GM19438 (cell line): ENCODE results near the gene CACNA2D3.

ENCODE experiments used
- ATAC-seq: cut with Tn5 transposase; IDR thresholded peaks from one replicate; pipeline ENCODE4 v1.9.1; 2021; ENCODE audit warnings: low read depth; ENCODE audit not compliant: unreplicated experiment

CACNA2D3 gene

DNA sequence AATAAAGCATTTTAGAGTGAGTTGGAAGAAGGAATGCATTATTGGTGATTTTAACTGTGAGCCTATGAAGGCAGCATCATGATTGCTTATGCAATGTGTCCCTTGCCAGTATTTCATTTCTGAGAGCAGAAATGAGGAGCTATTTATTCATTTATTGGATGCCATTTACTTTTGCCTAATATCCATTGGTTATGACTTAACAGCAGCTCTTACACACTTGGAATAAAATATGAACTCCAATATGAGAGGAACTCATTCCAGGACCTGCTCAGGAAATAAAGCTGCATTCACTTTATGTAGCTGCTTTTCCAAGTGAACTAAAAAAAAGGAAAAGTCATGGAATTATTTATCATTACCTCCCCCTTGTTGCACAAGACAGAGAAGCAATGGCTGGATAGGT, 525.4 kb downstream of the CACNA2D3 start:
- ATAC-seq: no peak

DNA sequence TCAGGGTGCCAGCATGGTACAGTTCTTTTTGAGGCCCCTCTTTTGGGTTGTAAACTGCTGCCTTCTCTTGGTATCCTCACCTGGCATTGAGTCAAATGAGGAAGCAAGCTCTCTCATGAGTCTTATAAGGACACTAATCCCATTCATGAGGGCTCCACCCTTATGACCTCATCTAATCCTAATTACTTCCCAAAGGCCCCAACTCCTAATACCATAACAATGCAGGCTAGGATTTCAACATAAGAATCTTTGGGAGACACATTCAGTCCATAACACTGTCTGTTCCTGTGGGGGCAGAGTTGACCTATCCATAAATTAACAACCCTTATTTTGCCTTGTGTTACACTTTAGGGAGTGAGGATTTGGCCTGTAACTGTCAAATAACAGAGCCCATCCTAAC, 527.2 kb downstream of the CACNA2D3 start:
- no peak for ATAC-seq

DNA sequence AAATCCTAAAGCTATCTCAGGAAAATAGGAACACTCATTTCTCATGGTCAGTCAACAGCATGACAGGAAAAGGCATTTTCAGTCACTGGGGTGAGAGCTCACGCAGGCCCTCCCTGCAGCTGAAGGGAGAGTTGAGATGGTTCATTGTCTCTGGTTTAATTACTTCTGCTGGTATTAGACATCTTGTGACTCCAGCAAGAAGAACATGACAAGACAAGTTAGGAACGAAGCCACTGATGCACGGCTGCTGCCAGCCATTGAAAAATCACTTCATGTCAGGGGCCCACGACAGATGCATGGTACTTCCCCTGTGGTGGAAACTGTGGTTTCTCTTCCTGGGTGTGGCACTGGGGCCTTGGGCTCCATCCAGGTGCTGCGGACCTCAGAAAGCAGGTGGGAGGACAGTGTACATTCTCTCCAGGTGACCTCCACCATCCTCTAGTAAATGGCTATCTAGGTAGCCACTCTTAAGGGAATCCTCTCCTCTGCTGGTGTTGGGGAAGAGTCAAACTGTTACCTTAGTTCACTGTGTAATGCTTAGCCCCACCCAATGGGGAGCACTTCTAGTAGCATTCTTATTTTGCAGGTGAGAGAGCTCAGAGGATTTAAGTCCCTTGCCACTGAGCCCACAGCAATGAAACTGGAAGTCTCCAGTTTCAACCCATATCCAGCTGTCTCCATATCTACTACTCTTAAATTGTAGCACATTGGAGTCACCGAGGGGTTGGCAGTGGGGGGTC, 531.3 kb downstream of the CACNA2D3 start:
- no peak for ATAC-seq

DNA sequence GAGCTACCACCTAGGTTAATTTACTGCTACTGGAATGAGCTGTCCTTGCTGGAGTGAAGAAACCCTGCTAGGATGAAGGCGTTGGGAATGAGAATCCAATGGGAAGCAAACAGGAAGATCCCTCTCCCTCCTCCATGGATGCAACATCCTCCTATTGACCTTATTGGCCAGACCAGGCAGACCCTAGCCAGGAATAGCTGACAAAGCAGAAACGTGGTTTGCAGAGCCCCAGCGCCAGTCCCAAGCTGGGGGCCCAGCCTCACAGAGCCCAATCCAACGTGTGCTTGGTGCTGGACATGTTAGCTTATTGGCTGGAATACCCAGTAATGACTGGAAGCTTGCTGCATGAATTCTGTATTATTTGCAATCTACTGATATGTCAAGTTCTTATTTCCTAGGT, 532.4 kb downstream of the CACNA2D3 start:
- ATAC-seq: no peak

DNA sequence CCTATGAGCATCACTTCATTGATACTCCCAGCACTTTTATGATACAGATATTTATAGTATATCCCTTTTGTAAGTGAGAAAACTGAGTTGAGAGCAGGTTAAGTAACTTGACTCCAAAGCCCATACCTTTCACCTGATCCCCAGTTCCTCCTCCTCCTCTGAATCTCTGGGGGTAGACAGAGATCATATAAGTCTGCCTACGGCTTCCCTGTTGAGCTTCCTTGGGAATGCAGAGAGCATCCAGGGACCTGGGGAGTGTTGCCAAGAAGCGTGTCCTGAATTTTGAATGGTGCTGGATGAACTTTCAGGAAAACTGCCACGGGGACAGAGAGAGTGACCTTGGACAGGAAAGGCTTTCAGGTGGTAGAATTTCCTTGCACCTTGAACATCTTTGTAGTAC, 537.0 kb downstream of the CACNA2D3 start:
- no peak for ATAC-seq

DNA sequence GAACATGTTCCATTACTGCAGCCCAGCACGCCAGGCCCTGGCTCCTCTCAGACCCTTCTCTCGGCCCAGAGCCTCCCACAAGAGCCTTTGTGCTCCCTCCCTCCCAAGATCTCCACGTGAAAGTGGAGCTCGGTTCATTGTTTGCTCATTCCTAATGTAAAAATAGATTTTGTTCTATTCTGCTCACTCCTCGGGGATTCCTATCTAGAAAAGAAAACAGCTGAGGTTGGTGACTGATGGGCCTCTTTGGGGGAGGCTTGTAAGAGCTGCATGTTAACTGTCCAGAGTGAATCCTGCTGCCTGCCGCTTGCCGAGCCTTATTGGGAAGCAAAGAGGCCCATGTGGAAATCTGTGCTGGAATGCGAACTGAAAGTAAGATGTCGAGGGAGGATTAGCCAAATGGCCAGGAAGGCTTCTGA, 538.4 kb downstream of the CACNA2D3 start:
- no peak for ATAC-seq

DNA sequence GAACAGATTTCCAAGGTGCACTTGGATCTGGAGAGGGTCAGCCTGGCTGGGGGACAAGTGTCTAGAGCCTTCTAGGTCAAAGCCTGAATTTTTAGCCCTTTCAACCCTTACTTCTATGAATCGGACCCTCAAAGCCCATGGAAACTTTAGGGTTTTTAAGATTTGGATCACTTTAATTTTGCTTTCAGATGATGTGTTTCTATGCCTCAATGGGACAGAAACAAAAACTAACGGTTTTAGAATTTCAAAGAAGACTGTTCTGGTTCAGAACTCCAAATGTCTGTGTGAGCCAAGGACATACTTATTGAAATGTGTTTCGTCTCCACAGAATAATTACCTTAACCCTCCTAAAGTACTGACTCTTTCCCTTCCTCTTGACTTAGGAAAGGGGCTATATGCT, 538.8 kb downstream of the CACNA2D3 start:
- ATAC-seq: no peak

DNA sequence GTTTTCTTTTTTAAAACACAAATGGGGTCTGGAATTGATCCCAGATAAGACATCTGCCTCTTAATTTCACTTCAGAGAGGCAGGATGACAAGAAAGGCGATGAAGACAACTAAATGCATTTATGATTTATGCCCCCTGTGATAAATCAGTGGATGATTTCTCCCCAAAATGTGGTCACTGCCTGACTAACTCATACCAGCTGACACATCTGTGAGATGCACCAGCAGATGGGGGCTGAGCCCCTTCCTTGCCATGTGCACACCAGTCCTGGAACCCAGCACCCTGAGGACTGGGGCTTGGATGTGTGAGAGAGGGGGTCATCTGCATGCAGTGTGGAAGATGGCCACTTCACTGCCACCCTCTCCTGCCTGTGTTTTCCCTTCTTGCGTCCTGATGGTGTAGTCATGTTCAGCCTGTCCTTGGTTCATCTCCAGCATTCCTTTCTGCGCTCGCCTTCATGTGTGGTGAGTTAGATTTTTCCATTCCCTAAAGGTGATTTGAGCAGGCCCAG, 541.2 kb downstream of the CACNA2D3 start:
- no peak for ATAC-seq

DNA sequence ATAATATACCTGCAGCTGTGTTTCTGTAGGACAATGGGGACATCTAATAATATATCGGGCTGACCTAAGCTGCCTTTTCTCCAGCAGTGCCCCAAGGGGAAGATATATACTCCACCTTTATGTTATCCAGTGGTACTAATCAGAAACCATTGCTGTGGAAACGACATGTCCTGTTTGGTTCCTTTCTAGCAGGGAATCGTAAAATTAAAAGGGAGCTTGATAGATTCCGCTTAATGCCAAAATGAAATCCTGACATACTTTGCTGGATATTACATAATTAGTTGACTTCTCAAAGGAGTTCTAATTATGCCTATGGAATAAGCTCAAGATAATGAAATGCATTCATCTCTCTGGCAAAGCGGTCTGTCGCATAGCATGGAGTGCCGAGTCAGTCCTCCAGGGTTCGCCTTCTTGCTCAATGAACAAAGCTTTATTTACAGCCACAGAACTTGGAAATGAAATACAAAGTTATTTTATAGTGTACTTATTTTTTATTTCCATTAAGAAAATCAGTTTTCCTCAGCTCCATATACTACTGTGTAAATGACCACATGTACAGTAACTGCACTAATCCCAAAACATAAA, 542.8 kb downstream of the CACNA2D3 start:
- no peak for ATAC-seq

DNA sequence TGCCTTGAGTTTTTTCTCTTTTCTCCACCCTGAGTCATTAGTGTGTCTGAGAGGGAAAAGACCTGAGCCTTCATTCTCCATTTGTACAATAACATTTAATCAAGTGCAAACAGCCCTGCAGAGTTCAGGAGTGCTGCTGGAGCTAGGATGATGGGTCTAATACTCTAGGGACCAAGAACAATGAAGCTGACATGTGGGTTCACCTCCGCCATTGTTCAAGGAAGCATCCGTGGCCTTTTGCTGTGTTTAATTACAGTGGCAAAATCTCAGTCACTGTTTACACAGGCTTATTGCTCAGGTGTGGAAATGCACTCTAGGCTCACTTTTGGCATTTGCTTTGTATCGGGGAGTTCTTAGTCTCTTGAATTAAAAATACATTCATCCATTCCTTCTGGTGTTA, 545.9 kb downstream of the CACNA2D3 start:
- ATAC-seq: no peak

DNA sequence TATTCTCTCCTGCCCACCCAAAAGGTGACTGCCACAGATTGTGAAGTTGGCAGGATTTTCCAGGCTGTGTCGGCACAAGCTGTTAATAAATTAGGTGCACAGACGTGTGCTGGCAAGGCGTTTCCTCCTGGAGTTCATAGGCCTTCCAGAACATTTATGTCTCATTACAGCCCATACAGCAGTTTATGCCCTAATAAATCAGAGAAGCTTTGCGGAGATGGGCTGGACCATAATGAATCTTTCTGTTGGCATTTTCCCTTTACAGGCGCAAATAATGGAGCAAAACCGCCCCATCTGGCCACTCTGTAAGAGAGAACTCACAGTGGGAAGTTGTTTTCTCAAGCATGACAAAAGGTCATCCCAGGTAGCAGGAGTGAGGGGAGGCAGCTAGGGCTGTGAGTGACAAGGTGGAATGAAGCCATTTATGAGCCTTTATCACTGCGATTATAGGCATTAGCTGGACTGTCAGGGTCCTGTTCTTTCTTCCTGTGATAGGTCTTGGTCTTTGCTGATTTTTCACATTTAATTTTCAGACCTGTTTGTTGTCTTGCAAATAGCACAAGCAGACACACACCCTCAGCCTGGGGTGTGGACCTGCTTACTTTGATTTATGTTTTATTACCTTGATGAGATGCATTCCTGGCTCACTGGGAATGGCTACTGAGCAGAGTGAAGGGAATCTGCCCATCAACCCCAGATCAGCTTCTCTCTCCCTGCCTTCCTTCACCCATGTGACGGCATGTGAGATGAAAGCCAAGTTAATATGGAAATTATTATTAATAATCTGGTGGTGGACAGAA, 548.0 kb downstream of the CACNA2D3 start:
- ATAC-seq: no peak

DNA sequence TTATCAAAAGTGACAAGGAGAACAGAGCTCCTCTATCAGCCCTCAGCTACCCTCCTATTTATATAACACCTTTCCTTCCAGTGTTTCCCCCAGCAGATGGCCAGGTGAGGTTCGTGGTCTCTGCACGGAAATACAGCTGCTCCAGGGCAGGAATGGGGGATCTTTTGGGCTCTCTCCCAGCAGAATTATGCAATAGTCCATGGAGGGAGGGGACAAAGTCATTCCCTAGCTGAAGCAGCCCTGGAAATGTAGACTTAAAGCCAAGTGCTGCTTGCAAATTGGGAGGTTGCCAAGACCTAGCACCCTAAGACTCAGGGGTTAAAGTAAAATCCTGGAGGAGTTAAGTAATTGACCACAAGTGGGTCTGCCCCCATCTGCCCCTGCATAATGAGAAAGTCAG, 549.2 kb downstream of the CACNA2D3 start:
- ATAC-seq: no peak

DNA sequence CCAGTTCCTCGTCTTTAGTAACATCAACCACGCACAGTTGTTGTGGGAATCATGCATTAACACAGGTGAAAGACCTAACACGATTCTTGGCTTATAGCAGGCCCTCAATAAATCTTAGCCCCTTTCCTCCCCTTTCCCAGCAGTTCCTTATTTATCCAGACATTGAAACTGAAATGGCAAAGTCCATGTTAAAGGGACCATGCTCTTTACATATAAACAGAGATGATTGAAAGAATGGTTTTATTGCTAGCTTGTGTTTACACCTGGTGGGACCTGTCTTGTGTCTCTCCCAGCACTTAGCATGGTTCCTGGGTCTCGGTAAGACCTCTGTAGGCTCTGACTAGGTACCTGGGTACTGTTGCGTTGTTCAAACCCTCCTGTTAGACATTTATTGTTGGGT, 553.7 kb downstream of the CACNA2D3 start:
- ATAC-seq: no peak

DNA sequence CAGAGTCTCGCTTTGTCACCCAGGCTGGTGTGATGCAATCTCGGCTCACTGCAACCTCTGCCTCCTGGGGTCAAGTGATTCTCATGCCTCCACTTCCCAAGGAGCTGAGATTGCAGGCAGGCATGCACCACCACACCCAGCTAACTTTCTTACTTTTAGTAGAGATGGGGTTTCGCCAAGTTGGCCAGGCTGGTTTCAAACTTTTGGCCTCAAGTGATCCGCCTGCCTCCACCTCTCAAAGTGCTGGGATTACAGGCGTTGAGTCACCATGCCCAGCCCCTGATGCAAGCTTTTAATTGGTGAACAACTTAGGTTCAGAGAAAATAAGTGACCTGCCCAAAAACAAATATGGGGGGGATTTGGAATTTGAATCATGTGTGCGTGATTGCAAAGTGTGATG, 559.4 kb downstream of the CACNA2D3 start:
- no peak for ATAC-seq

DNA sequence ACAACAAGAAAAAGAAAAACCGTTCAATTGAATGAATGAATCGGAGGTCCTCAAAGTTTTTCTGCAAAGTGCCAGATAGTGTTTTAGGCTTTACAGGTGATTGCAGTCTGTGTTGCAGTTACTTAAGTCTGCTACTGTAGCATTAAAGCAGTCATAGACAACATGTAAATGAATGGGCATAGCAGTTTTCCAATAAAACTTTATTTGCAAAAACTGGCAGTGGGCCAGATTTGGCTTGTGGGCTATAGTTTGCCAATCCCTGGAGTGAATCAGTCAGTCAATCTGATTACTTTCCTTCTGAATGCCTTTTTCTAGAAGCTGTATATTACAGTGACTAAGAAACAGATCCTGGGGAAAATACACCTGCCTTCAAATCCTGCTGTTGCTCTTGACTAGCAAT, 562.9 kb downstream of the CACNA2D3 start:
- no peak for ATAC-seq

DNA sequence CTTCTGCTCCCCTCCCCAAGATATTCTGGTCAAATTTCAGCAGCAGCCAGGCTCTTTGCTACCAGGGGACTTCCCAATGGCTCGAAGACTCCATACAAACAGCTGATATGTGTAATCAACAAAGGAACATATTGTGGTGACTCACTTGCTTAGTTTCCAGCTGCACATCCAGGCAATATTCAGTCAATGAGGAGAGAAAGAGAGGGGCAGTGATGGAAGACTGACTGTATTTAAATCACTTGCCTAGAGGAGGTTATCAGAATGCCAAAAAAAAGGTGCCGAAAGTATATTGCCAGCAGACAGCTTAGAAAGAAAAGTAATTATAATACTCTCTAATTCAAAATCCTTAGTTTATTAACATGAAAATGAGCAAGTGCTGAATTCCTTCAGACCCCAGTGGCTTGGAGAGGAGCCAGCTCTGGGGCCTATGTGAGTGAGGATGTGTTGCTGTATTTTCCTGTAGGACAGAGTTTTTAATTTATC, 569.0 kb downstream of the CACNA2D3 start:
- no peak for ATAC-seq

DNA sequence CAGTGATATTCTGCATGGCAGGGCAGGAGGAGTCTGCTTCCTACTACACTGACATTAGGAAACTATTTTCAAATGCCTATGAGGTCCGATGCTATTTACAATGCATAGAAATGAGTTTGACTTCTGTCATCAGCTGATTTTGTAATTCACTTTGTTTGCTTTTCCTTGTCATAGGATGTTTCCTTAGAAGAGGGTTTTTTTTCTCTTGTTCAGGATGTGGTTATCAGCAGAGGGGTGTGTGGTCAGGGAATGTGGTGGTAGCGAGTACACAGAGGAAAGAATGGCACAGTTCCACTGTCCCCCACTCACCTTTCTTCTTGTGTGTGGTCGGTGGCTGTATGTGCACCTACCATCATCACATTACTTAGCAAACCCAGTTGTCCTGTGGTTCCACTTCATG, 574.0 kb downstream of the CACNA2D3 start:
- ATAC-seq: no peak

DNA sequence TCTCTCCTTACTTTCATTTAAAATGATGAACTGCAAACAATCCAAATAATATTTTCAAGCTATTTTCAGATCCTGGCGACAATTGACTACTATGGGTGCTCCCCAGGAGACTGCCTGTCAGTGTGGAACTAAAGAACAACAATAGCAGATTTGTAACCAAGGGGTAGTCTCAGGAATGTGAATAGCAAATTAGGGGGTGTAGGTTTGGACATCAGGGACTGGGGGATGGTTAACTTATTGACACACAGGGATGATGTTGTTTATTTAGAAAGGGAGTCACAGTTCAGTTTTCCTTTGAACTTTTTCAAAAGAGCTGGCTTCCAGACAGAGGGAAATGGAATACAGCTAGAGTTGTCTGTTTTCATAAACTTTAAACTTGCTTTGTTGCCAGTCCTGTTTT, 575.7 kb downstream of the CACNA2D3 start:
- ATAC-seq: no peak

DNA sequence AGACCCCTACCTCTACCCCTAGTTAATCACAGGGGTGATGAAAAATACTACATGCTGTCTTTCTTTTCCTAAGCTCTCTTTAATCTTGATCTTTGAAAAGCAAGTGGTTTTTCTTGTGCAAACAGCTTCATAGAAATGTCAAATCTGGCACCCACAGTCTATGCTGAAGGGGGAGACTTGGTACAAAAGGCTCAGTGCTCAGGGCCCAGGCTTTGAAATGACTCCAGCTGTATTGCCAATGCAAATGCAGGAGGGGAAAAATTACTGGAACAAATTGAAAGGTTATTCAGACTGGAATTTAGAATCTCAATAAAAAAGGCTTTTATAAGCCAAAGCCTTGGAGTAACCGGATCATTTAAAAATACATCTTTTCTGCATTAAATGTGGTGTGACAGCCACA, 581.6 kb downstream of the CACNA2D3 start:
- ATAC-seq: no peak

DNA sequence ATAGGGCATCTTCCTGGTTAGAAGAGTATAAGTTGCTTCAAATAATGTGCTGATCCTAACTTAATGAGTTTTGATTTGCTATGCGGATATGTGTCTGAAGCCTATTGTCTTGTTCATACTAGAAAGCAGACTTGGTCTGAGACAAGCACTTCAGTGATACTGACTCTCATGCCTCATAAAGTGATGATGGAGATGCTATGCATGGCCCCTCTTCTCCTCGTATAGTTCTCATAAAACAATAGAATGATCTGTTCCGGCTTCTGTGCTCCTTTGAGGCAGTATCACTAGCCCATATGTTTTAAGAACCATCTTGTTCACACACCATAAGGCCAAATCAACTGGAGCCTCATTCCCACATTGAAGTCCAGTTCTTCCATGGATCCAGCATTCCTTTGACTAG, 583.4 kb downstream of the CACNA2D3 start:
- no peak for ATAC-seq

DNA sequence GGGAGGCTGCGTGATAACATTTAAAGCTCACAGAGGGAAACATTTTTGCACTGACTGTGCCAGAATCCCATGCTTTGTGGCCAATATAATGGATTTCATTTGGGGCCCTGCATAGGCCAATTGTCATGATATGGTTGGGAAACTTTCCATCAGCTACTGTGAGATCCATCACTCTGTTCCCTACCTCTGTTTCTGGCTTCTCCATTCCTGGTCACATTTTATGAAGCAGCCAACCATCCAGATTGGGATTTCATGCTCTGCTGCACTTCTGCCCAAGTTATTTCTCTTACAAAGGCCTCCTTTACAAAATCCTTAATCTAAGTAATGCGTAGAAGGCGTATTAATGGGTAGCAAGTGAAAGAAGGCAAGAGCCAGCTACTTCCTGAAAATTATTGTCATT, 584.4 kb downstream of the CACNA2D3 start:
- ATAC-seq: no peak
